ENCODE measurements around the gene ABCG1.

DNA sequence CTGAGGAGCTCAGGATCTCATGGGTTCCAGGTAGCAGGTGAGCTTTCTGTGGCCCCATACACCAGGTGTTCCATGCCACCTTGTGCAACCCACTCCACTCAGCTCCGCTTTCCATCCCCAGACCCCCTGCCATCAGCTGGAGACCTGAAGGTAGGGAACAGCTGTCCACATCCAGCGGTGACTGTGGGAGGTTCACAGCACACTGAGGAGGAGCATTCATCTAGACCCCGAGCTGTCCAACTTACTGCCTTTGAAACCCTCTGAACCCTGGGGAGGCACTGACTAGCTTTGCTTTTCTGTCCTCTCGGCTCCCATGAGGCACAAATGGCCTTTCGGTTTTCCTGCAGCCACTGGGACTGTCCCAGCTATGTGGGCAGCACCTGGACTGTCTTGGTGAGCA is 27.9 kb upstream of the ABCG1 start:
- TF ChIP-seq, protein P1, sequence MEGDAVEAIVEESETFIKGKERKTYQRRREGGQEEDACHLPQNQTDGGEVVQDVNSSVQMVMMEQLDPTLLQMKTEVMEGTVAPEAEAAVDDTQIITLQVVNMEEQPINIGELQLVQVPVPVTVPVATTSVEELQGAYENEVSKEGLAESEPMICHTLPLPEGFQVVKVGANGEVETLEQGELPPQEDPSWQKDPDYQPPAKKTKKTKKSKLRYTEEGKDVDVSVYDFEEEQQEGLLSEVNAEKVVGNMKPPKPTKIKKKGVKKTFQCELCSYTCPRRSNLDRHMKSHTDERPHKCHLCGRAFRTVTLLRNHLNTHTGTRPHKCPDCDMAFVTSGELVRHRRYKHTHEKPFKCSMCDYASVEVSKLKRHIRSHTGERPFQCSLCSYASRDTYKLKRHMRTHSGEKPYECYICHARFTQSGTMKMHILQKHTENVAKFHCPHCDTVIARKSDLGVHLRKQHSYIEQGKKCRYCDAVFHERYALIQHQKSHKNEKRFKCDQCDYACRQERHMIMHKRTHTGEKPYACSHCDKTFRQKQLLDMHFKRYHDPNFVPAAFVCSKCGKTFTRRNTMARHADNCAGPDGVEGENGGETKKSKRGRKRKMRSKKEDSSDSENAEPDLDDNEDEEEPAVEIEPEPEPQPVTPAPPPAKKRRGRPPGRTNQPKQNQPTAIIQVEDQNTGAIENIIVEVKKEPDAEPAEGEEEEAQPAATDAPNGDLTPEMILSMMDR (IDR thresholded peaks at IDR 0.05; ENCODE audit: low read depth, low read length, missing input control), result no peak
- TF ChIP-seq RAD21 (IDR thresholded peaks at IDR 0.05) (no peak), EGR1 (IDR thresholded peaks at IDR 0.05; ENCODE audit: low read depth in 2 of 2) (no peak), JUND (IDR thresholded peaks at IDR 0.05) (no peak), FOXA1 (IDR thresholded peaks at IDR 0.05) (no peak), SP1 (IDR thresholded peaks at IDR 0.05) (no peak), HNF4G (IDR thresholded peaks at IDR 0.05) (no peak)
- TF ChIP-seq, protein P2, sequence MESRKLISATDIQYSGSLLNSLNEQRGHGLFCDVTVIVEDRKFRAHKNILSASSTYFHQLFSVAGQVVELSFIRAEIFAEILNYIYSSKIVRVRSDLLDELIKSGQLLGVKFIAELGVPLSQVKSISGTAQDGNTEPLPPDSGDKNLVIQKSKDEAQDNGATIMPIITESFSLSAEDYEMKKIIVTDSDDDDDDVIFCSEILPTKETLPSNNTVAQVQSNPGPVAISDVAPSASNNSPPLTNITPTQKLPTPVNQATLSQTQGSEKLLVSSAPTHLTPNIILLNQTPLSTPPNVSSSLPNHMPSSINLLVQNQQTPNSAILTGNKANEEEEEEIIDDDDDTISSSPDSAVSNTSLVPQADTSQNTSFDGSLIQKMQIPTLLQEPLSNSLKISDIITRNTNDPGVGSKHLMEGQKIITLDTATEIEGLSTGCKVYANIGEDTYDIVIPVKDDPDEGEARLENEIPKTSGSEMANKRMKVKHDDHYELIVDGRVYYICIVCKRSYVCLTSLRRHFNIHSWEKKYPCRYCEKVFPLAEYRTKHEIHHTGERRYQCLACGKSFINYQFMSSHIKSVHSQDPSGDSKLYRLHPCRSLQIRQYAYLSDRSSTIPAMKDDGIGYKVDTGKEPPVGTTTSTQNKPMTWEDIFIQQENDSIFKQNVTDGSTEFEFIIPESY (IDR thresholded peaks at IDR 0.05), result no peak
- TF ChIP-seq, protein P3, sequence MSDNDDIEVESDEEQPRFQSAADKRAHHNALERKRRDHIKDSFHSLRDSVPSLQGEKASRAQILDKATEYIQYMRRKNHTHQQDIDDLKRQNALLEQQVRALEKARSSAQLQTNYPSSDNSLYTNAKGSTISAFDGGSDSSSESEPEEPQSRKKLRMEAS (IDR thresholded peaks at IDR 0.05), result no peak
- TF ChIP-seq, protein P4, sequence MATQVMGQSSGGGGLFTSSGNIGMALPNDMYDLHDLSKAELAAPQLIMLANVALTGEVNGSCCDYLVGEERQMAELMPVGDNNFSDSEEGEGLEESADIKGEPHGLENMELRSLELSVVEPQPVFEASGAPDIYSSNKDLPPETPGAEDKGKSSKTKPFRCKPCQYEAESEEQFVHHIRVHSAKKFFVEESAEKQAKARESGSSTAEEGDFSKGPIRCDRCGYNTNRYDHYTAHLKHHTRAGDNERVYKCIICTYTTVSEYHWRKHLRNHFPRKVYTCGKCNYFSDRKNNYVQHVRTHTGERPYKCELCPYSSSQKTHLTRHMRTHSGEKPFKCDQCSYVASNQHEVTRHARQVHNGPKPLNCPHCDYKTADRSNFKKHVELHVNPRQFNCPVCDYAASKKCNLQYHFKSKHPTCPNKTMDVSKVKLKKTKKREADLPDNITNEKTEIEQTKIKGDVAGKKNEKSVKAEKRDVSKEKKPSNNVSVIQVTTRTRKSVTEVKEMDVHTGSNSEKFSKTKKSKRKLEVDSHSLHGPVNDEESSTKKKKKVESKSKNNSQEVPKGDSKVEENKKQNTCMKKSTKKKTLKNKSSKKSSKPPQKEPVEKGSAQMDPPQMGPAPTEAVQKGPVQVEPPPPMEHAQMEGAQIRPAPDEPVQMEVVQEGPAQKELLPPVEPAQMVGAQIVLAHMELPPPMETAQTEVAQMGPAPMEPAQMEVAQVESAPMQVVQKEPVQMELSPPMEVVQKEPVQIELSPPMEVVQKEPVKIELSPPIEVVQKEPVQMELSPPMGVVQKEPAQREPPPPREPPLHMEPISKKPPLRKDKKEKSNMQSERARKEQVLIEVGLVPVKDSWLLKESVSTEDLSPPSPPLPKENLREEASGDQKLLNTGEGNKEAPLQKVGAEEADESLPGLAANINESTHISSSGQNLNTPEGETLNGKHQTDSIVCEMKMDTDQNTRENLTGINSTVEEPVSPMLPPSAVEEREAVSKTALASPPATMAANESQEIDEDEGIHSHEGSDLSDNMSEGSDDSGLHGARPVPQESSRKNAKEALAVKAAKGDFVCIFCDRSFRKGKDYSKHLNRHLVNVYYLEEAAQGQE (IDR thresholded peaks at IDR 0.05), result no peak

All from liver (tissue), 3 donors.